WTC11 (cell line): ENCODE measurements around the gene PGGT1B. TPM values are rescaled to one million over a fixed set of nuclear protein-coding genes. Genes with fewer than 3 reads are reported as not detected.

Experiments used
- ATF1 ChIP-seq: sonication (generic); formaldehyde crosslinking; IDR thresholded peaks from 2 replicates; pipeline ENCODE4 v1.8.1; 2023; ENCODE audit warnings: mild to moderate bottlenecking, moderate library complexity, missing genetic modification reagents
- CDX4 ChIP-seq: fragments of 250-450 bp; sonication (Bioruptor Pico); IDR thresholded peaks from 2 replicates; pipeline ENCODE4 v1.9.0; 2021; ENCODE audit warnings: moderate library complexity, mild to moderate bottlenecking, inconsistent platforms, borderline replicate concordance
- IRF2 ChIP-seq: sonication (generic); formaldehyde crosslinking; IDR thresholded peaks from 2 replicates; pipeline ENCODE4 v1.8.0; 2022; ENCODE audit warnings: low read depth, missing genetic modification reagents, borderline replicate concordance
- NFYB ChIP-seq: sonication (generic); formaldehyde crosslinking; conservative IDR thresholded peaks from 2 replicates; pipeline ENCODE4 v1.8.0; 2022; ENCODE audit warnings: low read depth, missing genetic modification reagents
- NR2C2 ChIP-seq: sonication (generic); formaldehyde crosslinking; IDR thresholded peaks from 2 replicates; pipeline ENCODE4 v1.8.0; 2022; ENCODE audit warnings: mild to moderate bottlenecking, missing genetic modification reagents
- NR3C1 ChIP-seq: sonication (generic); formaldehyde crosslinking; conservative IDR thresholded peaks from 2 replicates; pipeline ENCODE4 v1.8.1; 2023; ENCODE audit warnings: low read depth, mild to moderate bottlenecking, missing genetic modification reagents
- PRDM15 ChIP-seq: sonication (generic); formaldehyde crosslinking; IDR thresholded peaks from 2 replicates; pipeline ENCODE4 v1.8.0; 2022; ENCODE audit warnings: missing genetic modification reagents
- SMAD3 ChIP-seq: sonication (generic); formaldehyde crosslinking; IDR thresholded peaks from 2 replicates; pipeline ENCODE4 v1.8.0; 2022; ENCODE audit warnings: missing genetic modification reagents, mild to moderate bottlenecking, borderline replicate concordance
- SOX15 ChIP-seq: fragments of 250-450 bp; sonication (Bioruptor Pico); IDR thresholded peaks from 2 replicates; pipeline ENCODE4 v1.9.0; 2021; ENCODE audit warnings: mild to moderate bottlenecking
- TCF7 ChIP-seq: sonication (generic); formaldehyde crosslinking; IDR thresholded peaks from 2 replicates; pipeline ENCODE4 v1.8.0; 2022; ENCODE audit warnings: mild to moderate bottlenecking, low read depth, missing genetic modification reagents, moderate library complexity
- ZBTB43 ChIP-seq: sonication (generic); formaldehyde crosslinking; IDR thresholded peaks from 2 replicates; pipeline ENCODE4 v1.8.1; 2023; ENCODE audit warnings: mild to moderate bottlenecking, missing genetic modification reagents
- ZNF121 ChIP-seq: sonication (generic); formaldehyde crosslinking; IDR thresholded peaks from 2 replicates; pipeline ENCODE4 v1.8.0; 2023; ENCODE audit warnings: missing genetic modification reagents
- ZNF219 ChIP-seq: sonication (generic); formaldehyde crosslinking; IDR thresholded peaks from 2 replicates; pipeline ENCODE4 v1.8.0; 2023; ENCODE audit warnings: missing genetic modification reagents, mild to moderate bottlenecking, borderline replicate concordance
- ZNF232 ChIP-seq: sonication (generic); formaldehyde crosslinking; IDR thresholded peaks from 2 replicates; pipeline ENCODE4 v1.8.0; 2022; ENCODE audit warnings: mild to moderate bottlenecking, missing genetic modification reagents
- ZNF281 ChIP-seq: sonication (generic); formaldehyde crosslinking; IDR thresholded peaks from 2 replicates; pipeline ENCODE4 v1.8.0; 2023; ENCODE audit warnings: mild to moderate bottlenecking, missing genetic modification reagents
- ZNF425 ChIP-seq: fragments of 250-450 bp; sonication (Bioruptor Pico); conservative IDR thresholded peaks from 2 replicates; pipeline ENCODE4 v1.9.0; 2021; ENCODE audit warnings: mild to moderate bottlenecking
- ZNF671 ChIP-seq: fragments of 250-450 bp; sonication (Bioruptor Pico); IDR thresholded peaks from 2 replicates; pipeline ENCODE4 v1.8.0; 2021; ENCODE audit warnings: mild to moderate bottlenecking
- total RNA-seq: library from RNA; stranded (reverse); gene quantifications from 3 replicates; pipeline ENCODE4 v1.2.3, GENCODE V29; 2021
- TF ChIP-seq, protein P1 (sequence below): sonication (generic); formaldehyde crosslinking; IDR thresholded peaks from 2 replicates; pipeline ENCODE4 v1.8.0; 2023; ENCODE audit warnings: missing genetic modification reagents
- TF ChIP-seq, protein P2 (sequence below): fragments of 200-600 bp; IDR thresholded peaks from 2 replicates; pipeline ENCODE4 v1.8.0; 2022; ENCODE audit warnings: antibody characterized with exemption
- TF ChIP-seq, protein P3 (sequence below): sonication (generic); formaldehyde crosslinking; IDR thresholded peaks from 2 replicates; pipeline ENCODE4 v1.8.0; 2022; ENCODE audit warnings: mild to moderate bottlenecking, missing genetic modification reagents
- TF ChIP-seq, protein P4 (sequence below): sonication (generic); formaldehyde crosslinking; IDR thresholded peaks from 2 replicates; pipeline ENCODE4 v1.8.1; 2022; ENCODE audit warnings: missing genetic modification reagents, borderline replicate concordance

PGGT1B gene
- total RNA-seq, 1 experiment from 2014 or later, result 43.0 TPM

- TF ChIP-seq TCF7 (CRISPR knock-in tag) (no peak), SOX15 (no peak), NFYB (CRISPR knock-in tag) (no peak), NR3C1 (CRISPR knock-in tag) (peak; percentile 23; the same call in 1 of the 2 replicates), ZBTB43 (CRISPR knock-in tag) (no peak), ZNF121 (CRISPR knock-in tag) (no peak), NR2C2 (CRISPR knock-in tag) (no peak), CDX4 (CRISPR knock-in tag) (no peak), SMAD3 (CRISPR knock-in tag) (peak; percentile 67; the same call in 1 of the 2 replicates), IRF2 (CRISPR knock-in tag) (no peak), ATF1 (CRISPR knock-in tag) (no peak), ZNF671 (CRISPR knock-in tag) (no peak), ZNF219 (CRISPR knock-in tag) (no peak), ZNF425 (CRISPR knock-in tag) (no peak), ZNF281 (CRISPR knock-in tag) (peak; percentile 60; the same call in 1 of the 2 replicates), PRDM15 (CRISPR knock-in tag) (no peak), ZNF232 (CRISPR knock-in tag) (no peak; the same call in 1 of the 2 replicates)
- TF ChIP-seq, protein P1, sequence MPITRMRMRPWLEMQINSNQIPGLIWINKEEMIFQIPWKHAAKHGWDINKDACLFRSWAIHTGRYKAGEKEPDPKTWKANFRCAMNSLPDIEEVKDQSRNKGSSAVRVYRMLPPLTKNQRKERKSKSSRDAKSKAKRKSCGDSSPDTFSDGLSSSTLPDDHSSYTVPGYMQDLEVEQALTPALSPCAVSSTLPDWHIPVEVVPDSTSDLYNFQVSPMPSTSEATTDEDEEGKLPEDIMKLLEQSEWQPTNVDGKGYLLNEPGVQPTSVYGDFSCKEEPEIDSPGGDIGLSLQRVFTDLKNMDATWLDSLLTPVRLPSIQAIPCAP (CRISPR knock-in tag), result no peak
- TF ChIP-seq, protein P2, sequence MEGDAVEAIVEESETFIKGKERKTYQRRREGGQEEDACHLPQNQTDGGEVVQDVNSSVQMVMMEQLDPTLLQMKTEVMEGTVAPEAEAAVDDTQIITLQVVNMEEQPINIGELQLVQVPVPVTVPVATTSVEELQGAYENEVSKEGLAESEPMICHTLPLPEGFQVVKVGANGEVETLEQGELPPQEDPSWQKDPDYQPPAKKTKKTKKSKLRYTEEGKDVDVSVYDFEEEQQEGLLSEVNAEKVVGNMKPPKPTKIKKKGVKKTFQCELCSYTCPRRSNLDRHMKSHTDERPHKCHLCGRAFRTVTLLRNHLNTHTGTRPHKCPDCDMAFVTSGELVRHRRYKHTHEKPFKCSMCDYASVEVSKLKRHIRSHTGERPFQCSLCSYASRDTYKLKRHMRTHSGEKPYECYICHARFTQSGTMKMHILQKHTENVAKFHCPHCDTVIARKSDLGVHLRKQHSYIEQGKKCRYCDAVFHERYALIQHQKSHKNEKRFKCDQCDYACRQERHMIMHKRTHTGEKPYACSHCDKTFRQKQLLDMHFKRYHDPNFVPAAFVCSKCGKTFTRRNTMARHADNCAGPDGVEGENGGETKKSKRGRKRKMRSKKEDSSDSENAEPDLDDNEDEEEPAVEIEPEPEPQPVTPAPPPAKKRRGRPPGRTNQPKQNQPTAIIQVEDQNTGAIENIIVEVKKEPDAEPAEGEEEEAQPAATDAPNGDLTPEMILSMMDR, result no peak
- TF ChIP-seq, protein P3, sequence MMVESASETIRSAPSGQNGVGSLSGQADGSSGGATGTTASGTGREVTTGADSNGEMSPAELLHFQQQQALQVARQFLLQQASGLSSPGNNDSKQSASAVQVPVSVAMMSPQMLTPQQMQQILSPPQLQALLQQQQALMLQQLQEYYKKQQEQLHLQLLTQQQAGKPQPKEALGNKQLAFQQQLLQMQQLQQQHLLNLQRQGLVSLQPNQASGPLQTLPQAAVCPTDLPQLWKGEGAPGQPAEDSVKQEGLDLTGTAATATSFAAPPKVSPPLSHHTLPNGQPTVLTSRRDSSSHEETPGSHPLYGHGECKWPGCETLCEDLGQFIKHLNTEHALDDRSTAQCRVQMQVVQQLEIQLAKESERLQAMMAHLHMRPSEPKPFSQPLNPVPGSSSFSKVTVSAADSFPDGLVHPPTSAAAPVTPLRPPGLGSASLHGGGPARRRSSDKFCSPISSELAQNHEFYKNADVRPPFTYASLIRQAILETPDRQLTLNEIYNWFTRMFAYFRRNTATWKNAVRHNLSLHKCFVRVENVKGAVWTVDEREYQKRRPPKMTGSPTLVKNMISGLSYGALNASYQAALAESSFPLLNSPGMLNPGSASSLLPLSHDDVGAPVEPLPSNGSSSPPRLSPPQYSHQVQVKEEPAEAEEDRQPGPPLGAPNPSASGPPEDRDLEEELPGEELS (CRISPR knock-in tag), result 0 out of 2 replicates have a peak, but pooled peaks have one; percentile 50
- TF ChIP-seq, protein P4, sequence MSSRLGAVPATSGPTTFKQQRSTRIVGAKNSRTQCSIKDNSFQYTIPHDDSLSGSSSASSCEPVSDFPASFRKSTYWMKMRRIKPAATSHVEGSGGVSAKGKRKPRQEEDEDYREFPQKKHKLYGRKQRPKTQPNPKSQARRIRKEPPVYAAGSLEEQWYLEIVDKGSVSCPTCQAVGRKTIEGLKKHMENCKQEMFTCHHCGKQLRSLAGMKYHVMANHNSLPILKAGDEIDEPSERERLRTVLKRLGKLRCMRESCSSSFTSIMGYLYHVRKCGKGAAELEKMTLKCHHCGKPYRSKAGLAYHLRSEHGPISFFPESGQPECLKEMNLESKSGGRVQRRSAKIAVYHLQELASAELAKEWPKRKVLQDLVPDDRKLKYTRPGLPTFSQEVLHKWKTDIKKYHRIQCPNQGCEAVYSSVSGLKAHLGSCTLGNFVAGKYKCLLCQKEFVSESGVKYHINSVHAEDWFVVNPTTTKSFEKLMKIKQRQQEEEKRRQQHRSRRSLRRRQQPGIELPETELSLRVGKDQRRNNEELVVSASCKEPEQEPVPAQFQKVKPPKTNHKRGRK (CRISPR knock-in tag), result no peak
These were observed 93.1 kb downstream of the PGGT1B start, which contains the start of gene TRIM36 (continued) for GRCh38 chr5:115169487-115170133.
